T-helper 2 cell treated with Interferon-gamma antibody and Interleukin-4, amounts not matched to agents 5 μg/mL and 100 μg/mL, for 36 hours (primary cell): ENCODE data around the gene PKP2.
"Not testable (repeated sequence)": the region's sequence is repeated elsewhere in the genome, so short reads cannot be mapped to it uniquely, and the experiment has no call there.

ENCODE experiments used
- DNase-seq: peaks from one replicate; pipeline ENCODE4 v3.0.0; 2021; ENCODE audit warnings: low spot score
- H3K27ac Mint-ChIP-seq: one replicate; pipeline ENCODE4 v1.8.0; 2021; ENCODE audit warnings: mild to moderate bottlenecking, mixed read lengths
- H3K27me3 Mint-ChIP-seq: one replicate; pipeline ENCODE4 v1.8.0; 2021; ENCODE audit warnings: low read depth, mixed read lengths
- H3K36me3 Mint-ChIP-seq: one replicate; pipeline ENCODE4 v1.8.0; 2021; ENCODE audit warnings: low read depth, mixed read lengths
- H3K4me1 Mint-ChIP-seq: one replicate; pipeline ENCODE4 v1.8.0; 2021; ENCODE audit warnings: low read depth, mixed read lengths
- H3K4me3 Mint-ChIP-seq: one replicate; pipeline ENCODE4 v1.8.0; 2022; ENCODE audit warnings: mild to moderate bottlenecking, moderate library complexity, mixed read lengths
- H3K9me3 Mint-ChIP-seq: one replicate; pipeline ENCODE4 v1.8.0; 2021; ENCODE audit warnings: mixed read lengths

The PKP2 gene

DNA sequence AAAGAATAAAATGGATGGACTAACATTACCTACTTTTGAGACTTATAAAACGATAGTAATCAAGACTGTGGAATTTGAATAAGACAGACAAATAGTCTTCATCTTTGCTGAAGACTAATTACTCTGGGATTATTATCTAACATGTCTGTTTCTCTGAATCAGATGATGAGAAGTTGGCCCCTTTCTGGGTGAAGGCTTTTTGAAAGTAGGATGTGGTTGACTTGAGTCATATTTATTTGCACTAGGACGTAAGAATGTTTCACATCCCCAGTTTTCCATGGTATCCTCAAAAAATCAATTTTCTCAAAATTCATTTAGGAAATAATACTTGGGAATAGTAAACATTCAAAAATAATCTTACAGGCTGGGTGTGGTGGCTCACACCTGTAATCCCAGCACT, 31.8 kb downstream of the PKP2 start:
- no peaks in the 10 kb centered on the region for H3K36me3 Mint-ChIP-seq
- no peaks in the 10 kb centered on the region for H3K27me3 Mint-ChIP-seq
- no peak overlapping the region for H3K27ac Mint-ChIP-seq
- no peak overlapping the region for H3K4me3 Mint-ChIP-seq
- DNase-seq = no peak
- H3K9me3 Mint-ChIP-seq = no peaks in the 10 kb centered on the region
- H3K4me1 Mint-ChIP-seq = no peaks in the 10 kb centered on the region

DNA sequence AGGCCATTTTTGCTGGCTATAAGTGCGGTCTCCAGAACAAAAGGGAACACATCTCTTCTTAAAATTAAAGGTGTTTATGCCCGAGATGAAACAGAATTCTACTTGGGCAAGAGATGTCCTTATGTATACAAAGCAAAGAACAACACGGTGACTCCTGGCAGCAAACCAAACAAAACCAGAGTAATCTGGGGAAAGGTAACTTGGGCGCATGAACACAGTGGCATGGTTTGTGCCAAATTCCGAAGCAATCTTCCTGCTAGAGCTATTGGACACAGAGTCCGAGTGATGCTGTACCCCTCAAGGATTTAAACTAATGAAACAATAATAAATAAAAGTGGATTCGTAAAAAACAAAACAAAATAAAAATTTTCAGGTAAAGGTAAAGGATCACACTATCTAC, 33.4 kb downstream of the PKP2 start:
- Mint-ChIP-seq H3K36me3 (no peaks in the 10 kb centered on the region), H3K4me1 (no peaks in the 10 kb centered on the region), H3K4me3 (no peak overlapping the region), H3K27ac (no peak overlapping the region), H3K9me3 (no peaks in the 10 kb centered on the region), H3K27me3 (no peaks in the 10 kb centered on the region)
- DNase-seq = no peak

- not testable (repeated sequence) for H3K4me3 Mint-ChIP-seq, H3K9me3 Mint-ChIP-seq, H3K4me1 Mint-ChIP-seq, H3K36me3 Mint-ChIP-seq, H3K27me3 Mint-ChIP-seq, H3K27ac Mint-ChIP-seq, DNase-seq
These were observed 34.9 kb downstream of the PKP2 start for GRCh38 chr12:32861658-32862057.

- no peak for DNase-seq
- no peaks in the 10 kb centered on the region for H3K36me3 Mint-ChIP-seq
- H3K4me1 Mint-ChIP-seq = no peaks in the 10 kb centered on the region
- no peak overlapping the region for H3K27ac Mint-ChIP-seq
- H3K9me3 Mint-ChIP-seq = no peaks in the 10 kb centered on the region
- H3K27me3 Mint-ChIP-seq = no peaks in the 10 kb centered on the region
- H3K4me3 Mint-ChIP-seq = no peak overlapping the region
These were observed 36.4 kb downstream of the PKP2 start for GRCh38 chr12:32860192-32860591.

GRCh38 chr12:32859389-32859788, 37.2 kb downstream of the PKP2 start:
- no peaks in the 10 kb centered on the region for H3K4me1 Mint-ChIP-seq
- H3K4me3 Mint-ChIP-seq = no peak overlapping the region
- no peak overlapping the region for H3K27ac Mint-ChIP-seq
- H3K9me3 Mint-ChIP-seq = no peaks in the 10 kb centered on the region
- no peaks in the 10 kb centered on the region for H3K36me3 Mint-ChIP-seq
- no peaks in the 10 kb centered on the region for H3K27me3 Mint-ChIP-seq
- no peak for DNase-seq

GRCh38 chr12:32854716-32855115, 41.9 kb downstream of the PKP2 start:
- Mint-ChIP-seq H3K4me1 (no peaks in the 10 kb centered on the region), H3K27me3 (no peaks in the 10 kb centered on the region), H3K36me3 (no peaks in the 10 kb centered on the region), H3K9me3 (no peaks in the 10 kb centered on the region), H3K27ac (no peak overlapping the region), H3K4me3 (no peak overlapping the region)
- no peak for DNase-seq

DNA sequence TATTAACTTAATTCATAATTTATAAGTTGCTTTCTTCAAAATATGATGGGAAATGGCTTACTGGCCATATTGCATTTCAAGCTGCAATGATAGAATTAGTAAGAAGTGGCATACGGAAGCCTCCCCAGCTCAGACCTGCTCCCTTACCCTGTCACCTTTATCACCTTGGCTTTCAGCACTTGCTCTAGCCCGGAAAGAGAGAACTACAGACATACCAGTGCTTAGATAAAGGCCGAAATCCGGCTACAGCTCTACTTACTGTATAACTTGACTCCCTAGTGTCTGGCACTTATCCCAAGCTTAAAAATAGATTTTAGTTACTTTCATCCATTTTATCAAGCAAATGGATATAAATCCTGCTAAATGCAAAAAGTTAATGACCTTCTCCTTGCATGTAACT, 42.5 kb downstream of the PKP2 start:
- H3K9me3 Mint-ChIP-seq = no peaks in the 10 kb centered on the region
- no peaks in the 10 kb centered on the region for H3K36me3 Mint-ChIP-seq
- H3K27ac Mint-ChIP-seq = no peak overlapping the region
- no peak for DNase-seq
- no peaks in the 10 kb centered on the region for H3K4me1 Mint-ChIP-seq
- H3K27me3 Mint-ChIP-seq = no peaks in the 10 kb centered on the region
- H3K4me3 Mint-ChIP-seq = no peak overlapping the region

DNA sequence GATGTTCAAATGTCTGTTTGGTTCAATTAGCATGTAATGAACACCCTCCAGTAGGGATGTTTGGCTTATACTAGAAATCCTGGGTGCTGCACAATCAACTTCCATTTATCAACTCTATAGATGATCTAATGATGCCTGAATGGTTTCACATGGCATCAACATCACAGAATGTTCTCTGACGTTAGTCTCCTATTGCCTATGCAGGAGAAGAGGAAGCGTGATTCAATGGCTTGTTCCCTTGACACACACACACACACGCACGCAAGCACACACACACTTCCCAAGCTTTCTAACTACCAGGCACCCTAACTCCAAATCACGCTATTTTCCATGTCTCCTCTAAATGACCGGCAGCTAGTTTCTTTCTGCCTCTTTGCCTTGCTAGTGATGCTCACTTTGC, 49.3 kb downstream of the PKP2 start:
- DNase-seq = no peak
- Mint-ChIP-seq H3K36me3 (no peaks in the 10 kb centered on the region), H3K27ac (no peak overlapping the region), H3K27me3 (no peaks in the 10 kb centered on the region), H3K4me1 (no peaks in the 10 kb centered on the region), H3K4me3 (no peak overlapping the region), H3K9me3 (no peaks in the 10 kb centered on the region)

DNA sequence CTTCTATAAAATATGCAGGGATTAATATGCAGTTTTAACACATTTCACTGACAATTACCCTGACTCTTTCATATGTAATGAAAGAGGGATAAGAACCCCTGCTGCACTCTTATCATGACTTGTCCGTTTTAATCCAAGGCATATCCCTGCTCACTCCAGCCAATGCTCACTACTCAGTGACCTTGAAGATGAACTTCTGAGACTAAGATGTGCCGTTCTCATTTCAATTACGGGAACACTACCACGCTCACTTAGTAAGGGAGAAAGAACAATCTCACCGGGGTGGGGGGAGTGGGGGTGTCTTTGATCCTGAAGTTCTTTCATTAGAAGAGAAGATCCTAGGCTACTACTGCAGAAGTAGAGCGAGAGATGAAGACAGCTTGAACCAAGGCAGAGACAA, 50.5 kb downstream of the PKP2 start:
- no peaks in the 10 kb centered on the region for H3K36me3 Mint-ChIP-seq
- no peaks in the 10 kb centered on the region for H3K4me1 Mint-ChIP-seq
- H3K27me3 Mint-ChIP-seq = no peaks in the 10 kb centered on the region
- DNase-seq = no peak
- no peaks in the 10 kb centered on the region for H3K9me3 Mint-ChIP-seq
- no peak overlapping the region for H3K4me3 Mint-ChIP-seq
- no peak overlapping the region for H3K27ac Mint-ChIP-seq

DNA sequence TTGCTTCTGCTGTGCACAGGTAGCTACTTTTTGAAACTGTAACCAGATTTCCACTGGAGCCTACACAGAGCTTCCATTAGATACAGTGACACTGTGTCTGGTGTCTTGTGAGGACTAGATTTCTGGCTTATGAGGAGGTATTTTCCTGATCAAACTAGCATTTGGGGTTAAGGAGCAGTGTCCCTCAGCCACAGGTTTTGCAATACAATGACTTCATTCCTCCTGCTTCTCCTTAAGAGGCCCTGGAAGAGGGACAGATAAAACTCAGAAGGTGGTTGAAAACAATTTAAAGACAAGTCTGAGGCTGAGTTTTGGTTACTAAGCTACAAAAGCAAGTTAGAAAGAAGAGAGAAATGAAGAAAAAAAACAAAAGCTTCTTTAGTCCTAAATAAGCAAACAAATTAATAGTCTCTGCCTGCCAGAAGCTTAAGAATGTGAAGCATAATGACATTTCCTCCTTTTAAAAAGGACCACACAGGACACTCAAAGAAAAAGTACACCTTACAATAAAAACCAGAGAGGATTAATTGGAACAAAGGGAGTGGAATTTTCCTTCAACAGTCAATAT, 53.0 kb downstream of the PKP2 start:
- Mint-ChIP-seq H3K4me3 (no peak overlapping the region), H3K9me3 (no peaks in the 10 kb centered on the region), H3K36me3 (no peaks in the 10 kb centered on the region), H3K27ac (no peak overlapping the region), H3K4me1 (no peaks in the 10 kb centered on the region), H3K27me3 (no peaks in the 10 kb centered on the region)
- no peak for DNase-seq

DNA sequence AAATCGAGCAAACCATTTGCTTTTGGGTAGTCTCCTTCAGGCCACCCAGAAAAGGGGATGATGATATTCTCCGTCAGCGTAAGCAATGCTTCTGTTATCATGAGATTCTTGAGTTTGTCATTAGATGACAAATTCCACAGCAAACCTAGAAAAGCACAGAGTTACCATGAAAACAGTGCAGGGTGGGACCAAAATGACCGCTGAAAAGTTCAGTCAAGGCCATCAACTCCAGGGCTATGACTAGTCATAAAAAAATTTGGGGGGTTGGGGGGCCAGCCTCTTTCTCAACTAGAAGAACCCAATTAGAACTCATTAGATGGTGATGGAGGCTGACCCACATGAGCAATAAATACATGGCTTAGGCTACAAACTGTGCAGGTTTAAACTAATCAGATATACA, 55.5 kb downstream of the PKP2 start:
- Mint-ChIP-seq H3K9me3 (no peaks in the 10 kb centered on the region), H3K4me1 (no peaks in the 10 kb centered on the region), H3K4me3 (no peak overlapping the region), H3K27me3 (no peaks in the 10 kb centered on the region), H3K27ac (no peak overlapping the region), H3K36me3 (no peaks in the 10 kb centered on the region)
- no peak for DNase-seq

DNA sequence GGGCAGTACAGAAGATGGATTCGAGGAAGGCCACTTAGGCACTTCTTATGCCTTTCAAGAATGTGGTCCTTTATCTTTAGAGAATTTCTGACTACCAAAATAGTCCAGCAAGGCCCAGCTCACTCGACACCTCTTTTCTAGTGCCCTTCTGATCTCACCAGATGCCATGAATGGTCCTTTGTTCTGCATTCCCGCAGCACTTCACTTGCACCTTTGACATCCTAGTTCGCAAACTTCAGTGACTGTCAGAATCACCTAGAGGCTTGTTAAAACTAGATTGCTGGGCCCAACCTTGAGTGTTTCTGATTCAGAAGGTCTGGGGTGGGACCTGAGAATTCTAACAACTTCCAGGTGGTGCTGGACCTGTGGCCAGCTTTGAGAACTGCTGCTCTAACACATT, 56.7 kb downstream of the PKP2 start:
- no peak for DNase-seq
- no peaks in the 10 kb centered on the region for H3K36me3 Mint-ChIP-seq
- no peak overlapping the region for H3K27ac Mint-ChIP-seq
- H3K4me1 Mint-ChIP-seq = no peaks in the 10 kb centered on the region
- no peaks in the 10 kb centered on the region for H3K9me3 Mint-ChIP-seq
- H3K4me3 Mint-ChIP-seq = no peak overlapping the region
- H3K27me3 Mint-ChIP-seq = no peaks in the 10 kb centered on the region

DNA sequence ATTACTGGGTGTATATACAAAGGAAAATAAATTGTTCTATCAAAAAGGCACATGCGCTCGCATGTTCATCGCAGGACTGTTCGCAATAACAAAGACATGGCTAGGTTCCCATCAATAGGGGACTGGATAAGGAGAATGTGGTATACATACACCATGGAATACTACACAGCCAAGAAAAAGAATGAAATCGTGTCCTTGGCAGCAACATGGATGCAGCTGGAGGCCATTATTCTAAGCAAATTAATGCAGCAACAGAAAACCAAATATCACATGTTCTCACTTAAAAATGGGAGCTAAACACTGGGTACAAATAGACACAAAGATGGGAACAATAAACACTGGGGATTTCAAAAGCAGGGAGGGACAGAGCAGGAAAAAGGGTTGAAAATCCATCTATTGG, 58.6 kb downstream of the PKP2 start:
- H3K36me3 Mint-ChIP-seq = no peaks in the 10 kb centered on the region
- no peak for DNase-seq
- no peaks in the 10 kb centered on the region for H3K9me3 Mint-ChIP-seq
- H3K4me1 Mint-ChIP-seq = no peaks in the 10 kb centered on the region
- H3K4me3 Mint-ChIP-seq = no peak overlapping the region
- no peaks in the 10 kb centered on the region for H3K27me3 Mint-ChIP-seq
- no peak overlapping the region for H3K27ac Mint-ChIP-seq

DNA sequence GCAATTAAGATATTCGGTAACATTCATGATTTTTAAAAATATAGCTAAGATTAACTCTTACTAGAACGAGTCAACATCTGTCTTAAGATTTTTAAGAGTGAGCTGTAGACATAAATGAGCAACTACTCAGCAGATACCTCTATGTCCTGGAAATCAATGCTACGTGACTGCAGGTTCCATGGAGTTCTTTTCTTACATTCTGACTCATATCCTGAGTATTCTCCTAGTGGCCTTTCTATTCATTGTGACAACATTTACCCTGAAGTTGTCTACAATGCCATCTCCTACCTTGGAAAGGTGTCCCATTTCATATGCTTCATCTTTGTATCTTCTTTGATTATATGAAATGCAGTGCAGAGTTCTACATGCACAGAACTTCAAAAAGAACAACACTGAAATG, 59.9 kb downstream of the PKP2 start:
- Mint-ChIP-seq H3K27ac (no peak overlapping the region), H3K9me3 (no peaks in the 10 kb centered on the region), H3K36me3 (no peaks in the 10 kb centered on the region), H3K27me3 (no peaks in the 10 kb centered on the region), H3K4me3 (no peak overlapping the region), H3K4me1 (no peaks in the 10 kb centered on the region)
- no peak for DNase-seq

DNA sequence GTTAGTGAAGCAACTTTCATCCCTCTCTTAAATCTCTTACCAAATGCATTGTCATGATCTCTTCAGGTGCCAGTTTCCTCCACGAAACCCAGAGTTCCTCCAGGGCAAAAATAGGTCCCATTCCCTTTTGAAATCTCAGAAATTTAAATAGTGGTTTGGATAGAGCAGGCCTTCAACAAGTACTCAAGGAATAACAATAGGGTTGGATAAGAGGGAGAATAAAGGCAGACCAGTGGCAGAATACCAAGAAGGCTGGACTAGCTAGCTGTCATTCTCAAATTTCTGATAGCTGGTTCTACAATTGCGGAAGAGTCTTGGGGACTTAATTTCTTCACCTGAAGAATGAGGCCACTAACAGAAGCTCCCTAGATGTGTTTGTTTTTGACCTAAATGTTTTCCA, 62.5 kb downstream of the PKP2 start:
- H3K27me3 Mint-ChIP-seq = no peaks in the 10 kb centered on the region
- no peak overlapping the region for H3K4me3 Mint-ChIP-seq
- H3K4me1 Mint-ChIP-seq = no peaks in the 10 kb centered on the region
- no peaks in the 10 kb centered on the region for H3K9me3 Mint-ChIP-seq
- no peak for DNase-seq
- no peak overlapping the region for H3K27ac Mint-ChIP-seq
- no peaks in the 10 kb centered on the region for H3K36me3 Mint-ChIP-seq
